Activated CD4-positive, alpha-beta T cell treated with anti-CD3 and anti-CD28 coated beads, Interleukin-2, amount 50 U/mL, for 1 hour (primary cell): Measurements from ENCODE around the gene RBM8A.

ENCODE experiments used
- DNase-seq: peaks from one replicate; pipeline ENCODE4 v3.0.0-alpha.2; 2020

The RBM8A gene

DNA sequence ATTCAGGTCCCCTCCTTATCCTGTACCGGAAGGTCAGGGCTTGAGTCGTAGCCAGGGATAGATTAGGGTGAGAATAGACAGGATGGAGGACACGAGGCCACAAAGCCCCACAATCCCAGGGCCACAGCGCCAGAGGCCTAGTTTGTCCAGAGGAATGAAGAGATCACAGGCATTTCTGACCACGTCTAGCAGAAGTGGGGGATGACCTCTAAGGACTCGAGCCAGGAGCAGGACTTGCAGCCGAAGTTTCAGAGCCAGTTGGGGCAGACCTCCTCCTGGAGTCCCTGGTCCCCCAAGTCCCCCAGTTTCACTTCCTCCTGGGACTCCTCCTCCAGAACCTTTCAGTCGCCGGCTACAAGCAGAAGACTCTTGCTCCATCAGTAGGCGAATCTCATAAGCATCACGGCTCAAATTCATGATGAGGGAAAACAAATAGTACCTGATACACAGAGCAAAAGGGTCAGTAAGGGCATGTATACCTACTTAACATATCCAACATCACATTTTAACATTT, 15.1 kb downstream of the RBM8A start:
- DNase-seq, result no peak

DNA sequence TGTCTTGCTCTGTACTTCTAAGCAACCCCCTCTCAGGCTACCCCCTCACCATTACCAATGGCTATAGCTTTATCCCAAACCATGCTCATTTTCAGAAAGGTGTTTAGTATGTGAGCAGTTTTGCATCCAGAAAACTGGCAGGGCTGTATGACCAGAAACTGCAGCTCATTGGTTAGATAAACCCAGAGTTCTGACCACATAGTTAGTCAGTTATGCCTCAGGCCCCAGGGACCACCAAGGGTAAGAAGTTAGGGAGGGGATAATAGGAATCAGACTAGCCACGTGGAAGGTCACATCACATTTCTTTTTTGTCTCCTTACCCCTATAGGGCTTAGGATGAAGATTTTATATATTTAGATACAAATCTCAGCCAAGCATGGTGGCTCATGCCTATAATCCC, 18.6 kb downstream of the RBM8A start:
- DNase-seq, result no peak

DNA sequence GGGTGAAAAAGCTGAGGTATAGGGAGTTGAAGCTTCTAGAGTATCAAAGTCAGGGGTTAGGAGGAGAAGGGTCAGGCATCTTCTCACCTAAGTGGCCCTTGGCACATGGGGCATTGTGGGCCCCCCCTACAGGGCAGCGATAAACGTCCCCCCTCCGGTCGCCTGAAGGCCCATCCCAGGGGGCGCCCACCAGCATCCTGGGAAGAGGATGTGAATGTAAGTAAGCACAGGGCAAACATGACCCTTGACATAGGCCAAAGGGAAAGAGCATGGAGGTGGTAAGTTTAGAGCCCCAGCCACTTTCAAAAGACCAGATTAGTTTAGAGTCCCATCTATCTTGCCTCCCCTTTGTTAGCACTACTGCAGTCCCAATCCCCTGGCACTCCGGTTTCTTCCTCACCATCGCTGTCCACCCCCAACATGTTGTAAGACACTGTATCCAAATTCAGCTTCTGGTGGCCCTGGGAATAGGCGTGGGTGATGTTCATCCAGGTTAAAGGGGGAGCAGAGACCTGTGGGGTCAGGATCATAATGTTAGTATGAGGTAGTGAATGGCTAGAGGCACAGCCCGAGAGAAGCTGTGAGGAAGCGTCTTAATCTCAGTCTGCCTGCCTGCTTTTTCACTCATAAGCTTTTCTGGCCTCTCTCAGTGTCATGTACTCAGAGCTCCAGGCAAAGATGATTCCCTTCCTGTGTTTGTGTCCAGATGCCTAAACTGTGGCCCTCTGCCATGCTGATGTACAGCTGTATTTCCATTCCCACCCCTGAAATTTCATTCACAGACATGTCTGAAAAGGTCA, 20.1 kb downstream of the RBM8A start:
- no peak for DNase-seq

DNA sequence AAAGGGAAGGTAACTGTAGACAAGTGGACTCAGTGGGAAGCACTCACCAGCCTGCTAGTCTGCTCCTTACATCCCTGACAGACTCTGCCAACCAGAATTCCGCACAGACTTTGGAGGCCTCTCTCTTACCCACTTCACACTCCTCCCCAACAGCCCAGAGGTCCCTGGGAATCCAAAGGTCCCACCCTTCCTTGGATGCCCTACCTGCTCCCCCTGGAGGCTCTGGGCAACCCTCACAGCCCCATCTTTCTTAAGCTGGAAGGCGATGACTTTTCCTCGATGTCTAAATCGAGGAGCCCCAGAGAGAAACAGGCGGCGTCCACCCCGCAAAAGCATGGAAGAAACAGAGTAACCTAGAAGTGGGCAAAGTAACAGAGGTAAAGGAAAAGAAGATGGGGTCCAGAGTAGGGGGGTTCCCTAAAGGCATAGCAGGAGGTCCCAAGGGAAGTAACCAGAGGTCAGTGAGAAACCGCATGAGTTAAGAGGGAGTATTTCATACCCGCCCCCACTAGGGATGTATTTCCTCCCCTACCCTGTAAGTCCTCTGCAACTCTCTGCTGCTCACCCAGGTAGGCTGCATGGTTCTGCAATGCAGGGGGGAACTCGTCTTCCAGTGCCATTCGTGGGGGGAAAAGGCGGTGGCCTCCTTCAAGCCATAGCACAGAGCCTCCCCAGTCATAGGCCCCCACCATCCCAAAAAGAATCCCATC, 25.8 kb downstream of the RBM8A start:
- DNase-seq, result no peak

DNA sequence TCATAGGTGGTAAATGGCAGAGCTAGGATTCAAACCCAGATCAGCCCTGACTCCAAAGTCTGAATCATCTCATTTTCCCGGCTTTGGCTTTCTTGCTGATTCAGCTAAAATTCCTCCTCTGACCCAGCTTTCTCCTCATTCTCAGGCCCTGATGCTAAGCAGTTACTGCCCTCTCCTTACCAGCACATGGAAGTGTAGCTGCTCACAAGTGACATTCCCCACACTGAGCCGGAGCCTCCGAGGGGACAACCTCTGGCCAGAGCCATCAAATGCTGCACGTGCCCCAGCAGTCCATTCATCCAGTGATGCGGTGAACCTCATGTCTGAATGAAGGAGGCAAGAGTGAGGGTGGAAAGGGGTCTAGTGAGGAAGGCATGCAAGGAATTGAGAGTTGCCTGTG, 28.5 kb downstream of the RBM8A start:
- no peak for DNase-seq

DNA sequence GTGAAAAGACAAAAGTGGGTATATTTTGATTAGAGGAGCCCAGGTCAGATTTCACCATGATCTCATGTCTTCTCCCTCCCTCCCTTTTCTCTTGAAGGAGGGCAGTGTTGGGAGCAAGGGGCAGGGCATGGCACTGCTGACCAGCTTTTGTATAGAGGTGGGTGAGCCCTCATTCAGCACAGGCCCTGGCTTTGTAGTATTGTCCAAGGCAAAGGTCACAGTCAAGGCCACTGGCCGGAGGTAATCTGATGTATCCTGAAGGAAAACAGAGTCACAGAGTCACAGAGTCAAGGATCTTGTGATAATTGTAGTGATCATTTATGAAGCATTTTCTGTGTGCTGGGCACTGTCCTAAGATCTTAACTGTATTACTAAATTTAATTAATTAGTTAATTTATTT, 29.3 kb downstream of the RBM8A start:
- DNase-seq, result no peak

DNA sequence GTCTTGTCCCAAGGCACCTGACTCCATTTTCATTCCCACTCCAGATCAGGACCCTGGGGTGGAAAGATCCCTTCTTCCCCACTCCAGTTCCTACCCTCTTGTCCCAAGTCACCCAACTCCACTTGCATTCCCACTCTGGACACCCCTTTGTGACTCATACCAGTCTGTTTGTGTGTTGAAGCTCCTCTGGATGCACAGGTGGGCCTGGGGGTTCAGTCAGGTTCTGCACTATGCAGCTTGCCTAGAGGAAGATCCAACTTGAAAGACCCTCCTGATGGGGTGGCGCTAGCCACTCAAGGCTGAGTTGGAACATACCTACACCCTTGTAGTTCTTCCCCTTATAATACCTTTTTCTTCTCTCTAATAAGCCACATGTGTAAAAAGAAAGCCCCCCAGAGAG, 31.8 kb downstream of the RBM8A start:
- no peak for DNase-seq

DNA sequence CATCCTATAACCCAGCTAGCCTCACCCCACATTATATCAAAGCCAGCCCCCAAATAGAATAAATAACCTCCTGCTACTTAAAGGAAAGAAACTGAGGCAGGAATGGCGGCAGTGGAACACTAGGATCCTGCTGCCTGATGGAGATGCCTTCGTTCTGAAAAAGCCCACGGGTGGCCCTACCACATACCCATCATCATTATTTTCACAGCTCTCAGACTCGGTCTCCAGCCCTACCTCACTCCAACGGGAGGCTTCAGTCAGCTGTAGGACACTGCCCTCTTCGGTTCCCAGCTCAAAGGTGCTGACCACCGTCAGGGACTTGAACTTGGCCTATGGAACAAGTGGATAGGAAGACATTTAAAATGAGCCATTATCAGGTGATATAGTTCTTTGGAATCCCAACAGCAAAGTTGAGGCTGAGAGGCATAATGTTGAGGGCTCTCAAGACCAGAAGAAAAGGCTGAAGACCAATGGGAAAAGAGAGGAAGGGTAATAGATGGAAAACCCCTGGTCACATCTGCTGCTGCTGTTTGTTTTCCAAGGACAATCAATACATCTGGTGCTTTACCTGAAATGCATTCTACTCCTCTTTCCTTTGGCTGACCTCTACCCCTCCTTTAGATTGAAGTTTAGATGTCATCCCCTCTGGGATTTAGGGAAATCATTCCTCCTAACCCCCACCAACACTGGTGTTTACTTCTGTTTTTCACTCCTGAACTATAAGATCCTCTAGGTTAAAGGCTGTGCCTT, 33.8 kb downstream of the RBM8A start:
- DNase-seq, result no peak

DNA sequence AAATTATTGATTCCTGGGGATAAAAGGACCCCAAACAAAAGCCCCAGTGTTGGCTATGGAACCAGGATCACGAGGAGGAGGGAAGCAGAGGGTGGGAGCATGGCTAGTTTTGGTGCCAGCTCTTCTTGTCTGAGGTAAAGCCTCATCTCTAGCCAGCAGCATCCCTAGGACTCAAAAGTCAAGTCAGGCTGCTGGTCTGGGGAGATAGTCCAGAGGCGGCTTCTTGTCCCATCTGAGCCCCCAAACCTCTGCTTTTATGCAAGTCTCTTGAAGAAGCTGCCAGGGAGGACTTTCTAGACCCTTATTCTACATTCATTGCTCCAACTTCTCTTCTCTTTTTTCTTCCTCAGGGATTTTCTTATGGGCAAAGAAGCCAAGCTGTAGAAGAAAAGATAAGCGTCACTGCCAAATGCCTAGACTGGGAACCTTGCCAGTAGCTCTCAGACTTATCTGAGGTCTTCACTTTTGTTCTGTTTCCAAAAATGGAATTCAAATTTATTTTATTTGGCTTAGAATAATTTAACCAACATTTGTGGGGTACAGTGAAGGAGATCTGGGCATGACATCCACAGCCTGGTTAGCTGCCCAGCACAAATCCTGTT, 34.7 kb downstream of the RBM8A start:
- DNase-seq, result no peak

DNA sequence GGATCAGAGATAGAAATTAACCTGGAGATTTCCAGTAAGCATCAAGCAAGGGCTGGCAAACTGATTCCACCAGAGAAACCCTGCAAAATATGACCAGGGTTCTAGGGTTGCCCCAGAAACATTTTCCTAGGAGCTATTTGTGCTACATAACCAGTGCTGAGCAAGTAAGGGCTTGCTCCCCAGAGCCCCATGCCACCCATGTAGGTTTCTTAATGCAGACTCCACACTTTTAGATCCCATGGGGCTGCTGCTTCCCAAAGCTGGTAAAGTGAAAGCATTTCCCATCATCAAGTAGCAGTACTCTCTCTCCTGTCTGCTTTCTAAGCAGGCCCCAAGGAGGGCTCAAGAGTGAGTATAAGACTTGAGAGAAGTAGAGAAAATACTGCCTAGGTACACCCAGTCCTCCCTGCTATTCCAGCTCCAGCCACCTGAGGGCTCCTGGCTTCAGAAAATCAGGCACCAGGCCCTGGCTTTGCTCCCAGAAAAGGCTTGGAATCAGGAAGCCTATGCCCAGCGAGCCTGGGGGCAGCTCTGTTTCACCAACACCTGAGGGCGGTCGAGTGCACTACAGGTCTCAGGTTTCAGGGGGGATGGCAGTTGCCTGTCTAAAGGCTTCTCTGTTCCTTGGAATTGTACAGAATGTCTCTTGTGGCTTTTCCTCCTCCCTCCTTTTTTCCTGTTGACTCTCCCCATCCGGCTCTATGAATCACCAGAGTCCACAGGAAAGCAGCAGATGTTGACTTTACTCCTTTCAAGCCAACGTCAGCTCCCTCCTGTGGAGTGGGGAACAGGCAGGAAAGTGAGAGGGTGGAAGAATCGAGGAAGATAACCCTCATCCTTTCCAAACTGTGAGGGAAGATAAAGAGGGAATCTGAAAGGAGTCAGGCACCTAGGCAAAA, 35.4 kb downstream of the RBM8A start:
- peak; percentile 54 for DNase-seq

DNA sequence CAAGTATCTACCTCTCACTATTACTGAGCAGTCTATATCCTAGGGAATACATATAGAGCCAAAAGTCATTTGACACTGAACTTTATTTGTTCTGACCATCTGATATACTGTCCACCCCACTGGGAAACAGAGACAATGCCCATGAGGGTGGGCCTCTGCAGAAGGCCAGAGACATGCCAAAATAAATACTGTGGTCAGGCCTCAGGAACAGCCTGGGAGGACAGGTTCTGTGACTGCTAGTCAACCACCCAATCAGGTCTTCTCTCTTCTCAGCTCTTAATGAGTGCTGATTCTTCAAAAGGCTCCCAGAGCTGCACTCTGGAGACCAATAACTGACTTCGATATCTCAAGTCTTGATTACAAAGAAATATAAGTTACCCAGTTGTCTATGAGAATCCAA, 36.1 kb downstream of the RBM8A start:
- no peak for DNase-seq

DNA sequence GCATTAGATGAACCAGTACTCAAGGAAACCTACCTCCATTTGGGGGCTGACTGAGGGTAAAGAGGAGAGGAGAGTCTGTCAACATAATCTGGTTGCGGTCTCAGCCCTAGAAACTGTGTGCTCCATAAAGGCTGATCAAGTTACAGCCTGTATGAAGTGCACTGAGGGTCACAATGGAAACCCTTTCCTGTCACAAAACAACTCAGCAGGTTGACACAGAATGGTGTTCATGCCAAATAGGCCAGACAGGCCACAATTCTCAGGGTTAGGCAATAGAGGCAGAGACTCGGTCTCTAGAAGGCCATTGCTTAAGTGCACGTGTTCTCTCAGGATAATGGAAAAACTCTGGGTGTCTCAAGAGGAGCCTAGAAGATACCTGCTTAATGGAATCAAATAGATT, 37.6 kb downstream of the RBM8A start:
- no peak for DNase-seq

DNA sequence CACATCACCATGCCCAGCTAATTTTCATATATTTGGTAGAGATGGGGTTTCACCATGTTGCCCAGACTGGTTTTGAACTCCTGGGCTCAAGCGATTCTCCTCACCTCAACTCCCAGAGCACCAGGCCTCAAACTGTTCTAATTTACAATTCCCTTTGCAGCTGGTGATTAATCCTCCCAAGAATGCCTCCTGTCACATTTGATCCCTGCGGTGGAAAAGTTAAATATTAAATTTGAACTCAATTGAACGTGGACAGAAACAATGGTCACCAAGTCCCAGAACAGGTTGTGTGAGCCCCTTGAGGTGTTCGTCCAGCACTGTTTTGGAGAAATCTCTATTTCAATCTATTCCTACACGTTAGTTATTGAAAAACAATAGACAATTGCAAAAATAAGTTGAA, 39.7 kb downstream of the RBM8A start:
- no peak for DNase-seq

DNA sequence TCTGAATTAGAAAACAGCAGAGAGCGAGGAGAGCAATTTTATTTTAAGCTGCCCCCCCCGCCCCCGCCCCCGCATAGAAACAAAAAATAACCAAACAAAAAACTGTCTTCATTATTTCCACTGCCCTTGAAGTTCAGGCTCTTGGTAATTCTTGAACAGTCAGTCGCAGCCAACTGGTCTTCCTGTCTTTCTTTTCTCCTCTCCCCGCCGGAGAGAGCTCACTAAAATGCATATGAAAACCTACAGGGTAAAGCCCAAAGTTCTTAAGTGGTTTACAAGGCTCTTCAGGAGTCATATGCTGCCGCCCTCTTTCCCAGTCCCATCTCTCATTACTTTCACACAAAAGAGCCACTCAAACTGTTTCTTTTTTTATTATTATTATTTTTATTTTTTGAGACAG, 40.5 kb downstream of the RBM8A start:
- no peak for DNase-seq

DNA sequence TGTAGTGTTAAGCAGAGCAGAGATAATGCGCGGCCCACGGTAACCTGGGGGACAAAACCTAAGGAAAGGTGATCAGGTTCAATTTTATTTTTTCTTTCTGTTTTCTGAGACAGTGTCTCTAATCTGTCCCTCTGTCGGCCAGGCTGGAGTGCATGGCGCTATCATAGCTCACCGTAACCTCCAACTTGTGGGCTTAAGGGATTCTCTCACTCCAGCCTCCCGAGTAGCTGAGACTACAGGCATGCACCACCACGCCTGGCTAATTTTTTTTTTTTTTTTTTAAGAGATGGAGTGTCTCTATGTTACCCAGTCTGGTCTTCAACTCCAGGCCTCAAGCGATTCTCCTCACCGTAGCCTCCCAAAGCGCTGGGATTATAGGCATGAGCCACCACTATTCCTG, 40.9 kb downstream of the RBM8A start:
- no peak for DNase-seq

DNA sequence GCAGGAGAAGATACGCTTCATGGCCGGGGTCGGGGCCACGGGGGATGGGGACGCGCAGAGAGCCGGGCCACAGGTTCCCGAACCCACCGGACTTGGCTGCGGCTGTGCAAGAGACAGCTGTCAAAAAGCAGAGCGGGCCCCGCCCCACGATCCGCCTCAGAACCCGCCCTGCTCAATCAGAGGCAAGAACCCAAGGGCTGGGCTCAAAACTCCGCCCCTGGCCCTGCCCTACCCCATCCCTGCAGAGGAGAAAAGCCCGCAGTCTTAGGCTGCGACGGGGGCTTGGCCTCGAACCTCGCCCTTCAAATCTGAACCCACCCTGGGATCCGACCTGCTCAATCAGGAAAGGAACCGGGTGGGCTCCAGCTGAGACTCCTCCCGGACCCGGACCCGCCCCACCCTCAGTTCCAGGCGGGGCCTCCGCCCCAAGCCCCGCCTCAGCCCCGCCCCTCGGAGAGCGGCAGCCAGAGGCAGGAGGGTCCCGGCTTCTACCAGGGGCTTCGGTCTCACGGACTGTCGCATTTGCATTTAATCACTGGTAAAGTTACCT, 41.5 kb downstream of the RBM8A start, which contains the start of gene ANKRD35:
TSS of gene ANKRD35 (minus strand) at position 129 of the 550 bp plus-strand sequence. CDS start at position 21, 108 bp downstream.
- DNase-seq, result peak; percentile 86

DNA sequence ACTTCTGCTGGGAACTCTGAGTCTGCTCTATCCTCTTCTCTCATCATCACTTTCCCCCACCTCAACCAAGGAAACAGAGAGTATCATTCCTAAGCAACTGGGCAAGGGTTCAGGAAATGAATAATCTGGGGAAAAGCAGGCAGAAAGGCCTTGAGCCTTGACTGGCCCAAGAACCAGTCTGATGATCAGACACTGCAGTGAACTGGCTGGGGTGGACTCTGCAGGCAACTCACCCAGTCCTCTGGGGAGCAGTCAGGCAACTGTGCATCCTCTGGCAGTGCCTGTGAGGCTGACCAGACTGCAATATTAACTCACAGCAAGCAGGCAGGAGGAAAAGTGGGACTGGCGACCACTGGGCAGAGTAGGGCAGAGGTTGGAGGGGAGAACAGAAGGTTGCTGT, 42.6 kb downstream of the RBM8A start:
- DNase-seq, result no peak

DNA sequence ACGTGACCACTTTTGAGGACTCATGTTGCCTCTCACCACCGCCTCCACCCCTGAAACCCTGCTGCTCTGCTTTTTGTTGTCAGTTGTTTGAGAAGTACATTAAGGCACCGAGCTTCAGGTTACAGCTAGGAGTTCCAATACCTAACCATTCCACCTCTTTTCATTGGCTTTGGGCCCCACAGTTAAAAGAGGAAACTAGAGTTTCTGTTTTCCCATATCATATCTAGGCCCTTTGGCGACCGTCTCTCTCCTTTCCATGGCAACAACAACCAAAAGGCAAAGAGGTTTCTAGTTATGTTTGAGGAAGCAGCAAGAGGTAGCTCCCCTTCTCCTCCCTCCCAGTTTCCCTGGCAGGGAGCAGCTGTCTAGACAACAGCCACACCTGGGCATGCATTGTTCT, 47.5 kb downstream of the RBM8A start:
- no peak for DNase-seq

DNA sequence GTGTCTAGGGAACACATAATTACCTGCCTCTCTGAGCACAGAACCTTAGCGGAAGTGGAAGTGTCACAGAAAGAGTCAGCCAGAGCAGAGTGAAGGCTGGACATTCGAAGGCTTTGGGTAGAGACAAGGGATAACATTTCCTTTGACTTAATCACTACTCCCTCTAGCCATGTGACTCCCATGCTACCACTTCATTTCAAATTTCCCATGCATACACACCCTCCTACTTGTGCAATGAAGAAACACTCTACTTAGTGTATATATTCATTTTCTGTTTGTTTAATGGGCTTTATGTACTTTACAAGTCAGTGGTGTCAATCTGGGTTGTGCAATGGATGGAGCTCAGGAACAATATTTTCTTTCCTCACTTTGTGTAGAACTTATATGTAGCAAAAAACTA, 48.6 kb downstream of the RBM8A start:
- DNase-seq, result no peak

DNA sequence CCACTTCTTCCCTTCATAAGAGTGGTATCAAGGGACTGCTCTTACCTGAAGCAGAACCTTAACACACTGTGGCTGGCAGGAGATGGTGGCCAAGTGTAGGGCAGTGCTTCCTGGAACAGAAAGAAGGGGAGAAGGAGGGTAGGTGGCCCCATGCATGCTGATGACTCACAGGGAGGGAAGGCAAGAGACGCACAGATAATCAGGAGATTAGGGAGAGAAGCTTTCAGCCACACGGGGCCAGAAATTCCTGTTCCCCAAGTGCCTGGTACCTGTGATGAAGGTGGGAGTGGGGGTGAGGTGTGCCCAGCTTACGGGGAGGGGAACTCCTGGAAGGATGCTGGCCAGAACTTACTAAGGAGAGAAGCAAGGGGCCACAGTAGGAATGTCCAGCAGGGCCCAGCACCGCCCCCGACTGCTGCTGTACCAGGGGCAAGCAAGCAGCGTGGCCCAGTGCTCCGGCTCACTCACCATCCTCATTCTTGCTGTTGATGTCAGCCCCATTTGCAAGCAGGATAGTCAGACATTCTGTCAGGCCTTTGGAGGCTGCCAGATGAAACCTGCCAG, 49.3 kb downstream of the RBM8A start:
- no peak for DNase-seq

DNA sequence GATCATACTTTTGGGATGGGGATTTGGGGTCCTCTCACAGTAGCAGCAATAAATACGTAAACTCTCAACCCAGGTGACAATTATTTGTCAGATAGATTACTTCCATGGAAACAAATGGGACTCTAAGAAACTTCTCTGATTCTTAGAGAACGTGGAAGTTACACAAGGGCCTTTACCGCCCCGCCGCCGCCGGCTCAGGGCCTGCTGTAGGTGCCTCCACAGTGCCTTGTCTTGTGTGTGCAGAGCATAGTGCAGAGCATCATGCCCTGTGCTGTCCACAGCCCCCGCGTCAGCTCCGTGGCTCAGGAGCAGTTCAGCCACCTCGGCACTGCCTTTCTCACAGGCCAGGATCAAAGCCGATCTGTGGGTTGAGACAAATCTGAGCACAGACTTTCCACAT, 52.6 kb downstream of the RBM8A start:
- no peak for DNase-seq
